ENCODE measurements around the gene AKR1C1.
"Not testable (repeated sequence)": the region's sequence is repeated elsewhere in the genome, so short reads cannot be mapped to it uniquely, and the experiment has no call there.

AKR1C1 gene

GRCh38 chr10:5019770-5020612, 56.8 kb downstream of the AKR1C1 start:
- not testable (repeated sequence) for DNase-seq

- DNase-seq: not testable (repeated sequence)
Measured at GRCh38 chr10:5021624-5022290, 58.5 kb downstream of the AKR1C1 start.

- no peak for DNase-seq
Measured at GRCh38 chr10:5023177-5023805, 60.1 kb downstream of the AKR1C1 start.

GRCh38 chr10:5025461-5025881, 62.3 kb downstream of the AKR1C1 start:
- not testable (repeated sequence) for DNase-seq

GRCh38 chr10:5030989-5031388, 67.8 kb downstream of the AKR1C1 start:
- no peak for DNase-seq

GRCh38 chr10:5031588-5031987, 68.4 kb downstream of the AKR1C1 start:
- DNase-seq: not testable (repeated sequence)

- DNase-seq: not testable (repeated sequence)
Measured at GRCh38 chr10:5032444-5032843, 69.2 kb downstream of the AKR1C1 start.

Measured in NCI-H1048 (cell line).